WTC11 (cell line): Measurements from ENCODE around the gene CTNNAL1. TPM values are rescaled to one million over a fixed set of nuclear protein-coding genes. Genes with fewer than 3 reads are reported as not detected.

Source experiments
- ATAC-seq: fragments of 200-7000 bp; cut with Tn5 transposase; 2 replicates; pipeline ENCODE4 v1.10.0; 2021; ENCODE audit warnings: mild to moderate bottlenecking, moderate library complexity
- CTCF ChIA-PET: fragments of 300-600 bp; sonication (Branson Sonifier 250); formaldehyde crosslinking; loops from one replicate; lab custom pipeline; 2021; ENCODE audit warnings: antibody characterized with exemption; lab: Charles Lee
- POLR2A ChIA-PET: fragments of 350-600 bp; sonication (Branson Sonifier 250); formaldehyde crosslinking; loops from one replicate; lab custom pipeline; 2021; ENCODE audit warnings: antibody characterized with exemption; lab: Charles Lee
- DNase-seq: peaks from one replicate; pipeline ENCODE4 v3.0.0; 2021; ENCODE audit warnings: low spot score
- H3K27ac Mint-ChIP-seq: 2 replicates; pipeline ENCODE4 v1.8.0; 2021; ENCODE audit warnings: mixed read lengths
- H3K27me3 Mint-ChIP-seq: 2 replicates; pipeline ENCODE4 v1.8.0; 2021; ENCODE audit warnings: low read depth, mild to moderate bottlenecking, moderate library complexity, mixed read lengths
- H3K36me3 Mint-ChIP-seq: 2 replicates; pipeline ENCODE4 v1.8.0; 2021; ENCODE audit warnings: mixed read lengths
- H3K4me1 Mint-ChIP-seq: 2 replicates; pipeline ENCODE4 v1.8.0; 2022; ENCODE audit warnings: mixed read lengths
- H3K4me3 Mint-ChIP-seq: 2 replicates; pipeline ENCODE4 v1.8.0; 2021; ENCODE audit warnings: mild to moderate bottlenecking, moderate library complexity, mixed read lengths
- H3K9me3 Mint-ChIP-seq: 2 replicates; pipeline ENCODE4 v1.8.0; 2021; ENCODE audit warnings: mixed read lengths
- ATF1 ChIP-seq: sonication (generic); formaldehyde crosslinking; IDR thresholded peaks from 2 replicates; pipeline ENCODE4 v1.8.1; 2023; ENCODE audit warnings: mild to moderate bottlenecking, moderate library complexity, missing genetic modification reagents
- ESRRA ChIP-seq: sonication (generic); formaldehyde crosslinking; IDR thresholded peaks from 2 replicates; pipeline ENCODE4 v1.8.1; 2022; ENCODE audit warnings: mild to moderate bottlenecking, missing genetic modification reagents, borderline replicate concordance
- ETV6 ChIP-seq: sonication (generic); formaldehyde crosslinking; IDR thresholded peaks from 2 replicates; pipeline ENCODE4 v1.8.1; 2022; ENCODE audit warnings: mild to moderate bottlenecking, missing genetic modification reagents
- GABPB1 ChIP-seq: sonication (generic); formaldehyde crosslinking; IDR thresholded peaks from 2 replicates; pipeline ENCODE4 v1.8.1; 2023; ENCODE audit warnings: mild to moderate bottlenecking, missing genetic modification reagents
- GTF2I ChIP-seq: fragments of 250-450 bp; sonication (Bioruptor Pico); conservative IDR thresholded peaks from 2 replicates; pipeline ENCODE4 v1.4.0; 2021; ENCODE audit warnings: mild to moderate bottlenecking
- IRF2 ChIP-seq: sonication (generic); formaldehyde crosslinking; IDR thresholded peaks from 2 replicates; pipeline ENCODE4 v1.8.0; 2022; ENCODE audit warnings: low read depth, missing genetic modification reagents, borderline replicate concordance
- JAZF1 ChIP-seq: fragments of 250-450 bp; sonication (Bioruptor Pico); IDR thresholded peaks from 2 replicates; pipeline ENCODE4 v1.9.0; 2021; ENCODE audit warnings: moderate library complexity, mild to moderate bottlenecking, inconsistent platforms
- MYBL2 ChIP-seq: sonication (generic); formaldehyde crosslinking; IDR thresholded peaks from 2 replicates; pipeline ENCODE4 v1.8.1; 2023; ENCODE audit warnings: mild to moderate bottlenecking, moderate library complexity, missing genetic modification reagents
- NFE2L1 ChIP-seq: sonication (generic); formaldehyde crosslinking; IDR thresholded peaks from 2 replicates; pipeline ENCODE4 v1.8.1; 2023; ENCODE audit warnings: missing genetic modification reagents
- NR3C1 ChIP-seq: sonication (generic); formaldehyde crosslinking; conservative IDR thresholded peaks from 2 replicates; pipeline ENCODE4 v1.8.1; 2023; ENCODE audit warnings: low read depth, mild to moderate bottlenecking, missing genetic modification reagents
- OVOL2 ChIP-seq: fragments of 250-450 bp; sonication (Bioruptor Pico); IDR thresholded peaks from 2 replicates; pipeline ENCODE4 v1.9.0; 2021; ENCODE audit warnings: mild to moderate bottlenecking, borderline replicate concordance
- SMAD3 ChIP-seq: sonication (generic); formaldehyde crosslinking; IDR thresholded peaks from 2 replicates; pipeline ENCODE4 v1.8.0; 2022; ENCODE audit warnings: missing genetic modification reagents, mild to moderate bottlenecking, borderline replicate concordance
- SP1 ChIP-seq: sonication (generic); formaldehyde crosslinking; conservative IDR thresholded peaks from 2 replicates; pipeline ENCODE4 v1.8.1; 2022; ENCODE audit warnings: missing genetic modification reagents
- TCF7 ChIP-seq: sonication (generic); formaldehyde crosslinking; IDR thresholded peaks from 2 replicates; pipeline ENCODE4 v1.8.0; 2022; ENCODE audit warnings: mild to moderate bottlenecking, low read depth, missing genetic modification reagents, moderate library complexity
- TP53 ChIP-seq: sonication (generic); formaldehyde crosslinking; IDR thresholded peaks from 2 replicates; pipeline ENCODE4 v1.8.1; 2023; ENCODE audit warnings: mild to moderate bottlenecking, missing genetic modification reagents
- ZNF121 ChIP-seq: sonication (generic); formaldehyde crosslinking; IDR thresholded peaks from 2 replicates; pipeline ENCODE4 v1.8.0; 2023; ENCODE audit warnings: missing genetic modification reagents
- ZNF232 ChIP-seq: sonication (generic); formaldehyde crosslinking; IDR thresholded peaks from 2 replicates; pipeline ENCODE4 v1.8.0; 2022; ENCODE audit warnings: mild to moderate bottlenecking, missing genetic modification reagents
- ZNF263 ChIP-seq: sonication (generic); formaldehyde crosslinking; IDR thresholded peaks from 2 replicates; pipeline ENCODE4 v1.8.1; 2022; ENCODE audit warnings: low read depth, mild to moderate bottlenecking, moderate library complexity, missing genetic modification reagents
- ZNF317 ChIP-seq: sonication (generic); formaldehyde crosslinking; IDR thresholded peaks from 2 replicates; pipeline ENCODE4 v1.8.1; 2023; ENCODE audit warnings: low read depth, mild to moderate bottlenecking, moderate library complexity, missing genetic modification reagents, borderline replicate concordance
- ZNF396 ChIP-seq: fragments of 250-450 bp; sonication (Bioruptor Pico); IDR thresholded peaks from 2 replicates; pipeline ENCODE4 v1.8.0; 2021; ENCODE audit warnings: mild to moderate bottlenecking, moderate library complexity, borderline replicate concordance
- total RNA-seq: library from RNA; stranded (reverse); gene quantifications from 3 replicates; pipeline ENCODE4 v1.2.3, GENCODE V29; 2021
- TF ChIP-seq, protein P1 (sequence below): sonication (generic); formaldehyde crosslinking; IDR thresholded peaks from 2 replicates; pipeline ENCODE4 v1.8.0; 2023; ENCODE audit warnings: missing genetic modification reagents
- TF ChIP-seq, protein P2 (sequence below): sonication (generic); formaldehyde crosslinking; IDR thresholded peaks from 2 replicates; pipeline ENCODE4 v1.8.1; 2022; ENCODE audit warnings: mild to moderate bottlenecking, moderate library complexity, missing genetic modification reagents
- TF ChIP-seq, protein P3 (sequence below): sonication (generic); formaldehyde crosslinking; IDR thresholded peaks from 2 replicates; pipeline ENCODE4 v1.8.0; 2022; ENCODE audit warnings: mild to moderate bottlenecking, missing genetic modification reagents
- TF ChIP-seq, protein P4 (sequence below): sonication (generic); formaldehyde crosslinking; IDR thresholded peaks from 2 replicates; pipeline ENCODE4 v1.8.1; 2023; ENCODE audit warnings: mild to moderate bottlenecking, missing genetic modification reagents
- TF ChIP-seq, protein P5 (sequence below): sonication (generic); formaldehyde crosslinking; IDR thresholded peaks from 2 replicates; pipeline ENCODE4 v1.8.1; 2023; ENCODE audit warnings: mild to moderate bottlenecking, missing genetic modification reagents
- TF ChIP-seq, protein P6 (sequence below): sonication (generic); formaldehyde crosslinking; IDR thresholded peaks from 2 replicates; pipeline ENCODE4 v1.8.0; 2022; ENCODE audit warnings: mild to moderate bottlenecking, missing genetic modification reagents
- TF ChIP-seq, protein P7 (sequence below): sonication (generic); formaldehyde crosslinking; IDR thresholded peaks from 2 replicates; pipeline ENCODE4 v1.8.1; 2023; ENCODE audit warnings: mild to moderate bottlenecking, missing genetic modification reagents, moderate library complexity
- TF ChIP-seq, protein P8 (sequence below): fragments of 250-450 bp; sonication (Bioruptor Pico); IDR thresholded peaks from 2 replicates; pipeline ENCODE4 v2.1.2; 2022; ENCODE audit warnings: mild to moderate bottlenecking, moderate library complexity

The CTNNAL1 gene
- total RNA-seq, 1 experiment from 2014 or later = 53.1 TPM

DNA sequence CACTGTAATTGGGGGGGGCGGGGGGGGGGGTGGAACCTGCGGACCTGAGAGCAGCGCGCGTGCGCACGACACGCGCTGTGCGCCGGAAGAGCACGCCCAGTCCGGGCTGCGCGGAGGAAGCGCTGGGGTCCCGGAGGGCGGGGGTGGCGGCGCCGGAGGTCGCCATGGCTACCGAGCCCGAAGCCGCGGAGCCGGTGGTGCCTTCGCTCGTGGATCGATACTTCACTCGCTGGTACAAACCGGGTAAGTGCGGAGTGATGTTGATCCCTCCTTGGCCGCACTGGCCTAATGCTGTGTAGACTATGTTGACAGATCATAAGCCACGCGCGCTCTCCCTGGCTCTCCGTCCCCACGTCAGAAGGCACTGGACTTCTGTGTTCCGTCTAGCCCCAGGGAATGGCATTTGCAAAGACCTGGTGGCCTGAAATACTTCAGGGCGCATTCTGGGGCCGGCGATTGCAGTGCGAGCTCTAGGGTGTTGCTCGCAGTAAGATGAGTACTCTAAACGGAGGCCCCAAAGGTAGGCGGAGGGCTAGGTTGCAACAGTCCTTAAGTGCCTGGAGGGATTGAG, 78.9 kb downstream of the CTNNAL1 start, which contains the start of gene ABITRAM (continued):
- no peak for TF ChIP-seq SMAD3
- TF ChIP-seq, protein P1, sequence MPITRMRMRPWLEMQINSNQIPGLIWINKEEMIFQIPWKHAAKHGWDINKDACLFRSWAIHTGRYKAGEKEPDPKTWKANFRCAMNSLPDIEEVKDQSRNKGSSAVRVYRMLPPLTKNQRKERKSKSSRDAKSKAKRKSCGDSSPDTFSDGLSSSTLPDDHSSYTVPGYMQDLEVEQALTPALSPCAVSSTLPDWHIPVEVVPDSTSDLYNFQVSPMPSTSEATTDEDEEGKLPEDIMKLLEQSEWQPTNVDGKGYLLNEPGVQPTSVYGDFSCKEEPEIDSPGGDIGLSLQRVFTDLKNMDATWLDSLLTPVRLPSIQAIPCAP (CRISPR knock-in tag) = no peak
- peak; percentile 76 for TF ChIP-seq SP1
- 0 out of 2 replicates have a peak, but pooled peaks have one; percentile 1 for TF ChIP-seq MYBL2 (CRISPR knock-in tag)

DNA sequence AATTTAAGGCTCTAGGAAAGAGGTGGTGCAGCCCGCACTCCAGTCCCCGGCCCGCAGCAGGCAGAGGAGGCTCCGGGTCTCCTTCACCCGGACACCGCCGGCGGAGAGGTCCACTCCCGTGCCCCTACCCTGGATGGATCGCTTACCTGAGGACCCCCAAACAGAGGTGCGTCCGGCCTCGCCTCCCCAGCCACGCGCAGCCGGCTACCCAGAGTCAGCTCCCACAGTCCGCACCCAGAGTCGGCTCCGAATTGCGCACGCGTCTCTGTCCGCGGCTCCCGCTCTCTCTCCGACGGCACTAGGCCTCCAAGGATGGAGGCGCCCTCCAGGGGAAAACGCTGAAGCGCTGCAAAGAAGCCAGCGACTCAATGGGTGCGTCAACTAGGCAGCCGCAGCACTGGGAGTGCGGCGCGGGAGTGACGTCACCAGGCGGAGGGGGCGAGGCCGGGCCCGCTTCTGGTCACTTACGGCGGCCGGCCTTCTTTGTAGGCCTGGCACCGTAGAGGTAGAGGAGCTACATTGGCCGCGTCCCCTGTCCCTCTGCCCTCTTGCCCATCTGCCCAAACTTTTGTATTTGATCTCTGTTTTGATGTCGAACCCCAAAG, 79.5 kb downstream of the CTNNAL1 start, which contains the start of gene ELP1:
Gene ELP1, minus strand, starts transcription at position 407 of the 605 bp plus-strand sequence. CDS start 2,978 bp downstream, outside the sequence.
- peak within 1 kb of the TSS; percentile 99 for H3K27ac Mint-ChIP-seq
- peaks cover 10% of the 10 kb centered on the region for H3K36me3 Mint-ChIP-seq
- ATAC-seq = peak; percentile 90
- DNase-seq = peak; percentile 96
- POLR2A ChIA-PET = no interaction called here
- peaks cover 13% of the 10 kb centered on the region for H3K4me1 Mint-ChIP-seq
- CTCF ChIA-PET = interaction anchor here (1.6 kb wide), 1 partner anchor 20 kb away, joined by 4 read pairs; no protein-coding TSS in a partner anchor
- peak within 1 kb of the TSS; percentile 97 for H3K4me3 Mint-ChIP-seq
- no peaks in the 10 kb centered on the region for H3K9me3 Mint-ChIP-seq
- no peaks in the 10 kb centered on the region for H3K27me3 Mint-ChIP-seq
- TF ChIP-seq IRF2 (no peak), GTF2I (CRISPR knock-in tag) (no peak), ATF1 (CRISPR knock-in tag) (0 out of 2 replicates have a peak, but pooled peaks have one; percentile 59), ETV6 (peak; percentile 52; the same call in 1 of the 2 replicates), GABPB1 (CRISPR knock-in tag) (peak; percentile 58; the same call in 1 of the 2 replicates), ESRRA (CRISPR knock-in tag) (peak; percentile 60; the same call in 1 of the 2 replicates), TCF7 (CRISPR knock-in tag) (no peak), NR3C1 (no peak), OVOL2 (CRISPR knock-in tag) (no peak), NFE2L1 (CRISPR knock-in tag) (no peak), ZNF232 (CRISPR knock-in tag) (0 out of 2 replicates have a peak, but pooled peaks have one; percentile 47), ZNF121 (CRISPR knock-in tag) (no peak), JAZF1 (CRISPR knock-in tag) (no peak), SP1 (peak; percentile 78), ZNF263 (CRISPR knock-in tag) (no peak), TP53 (no peak), ZNF317 (CRISPR knock-in tag) (peak; percentile 92), ZNF396 (no peak)
- TF ChIP-seq, protein P2, sequence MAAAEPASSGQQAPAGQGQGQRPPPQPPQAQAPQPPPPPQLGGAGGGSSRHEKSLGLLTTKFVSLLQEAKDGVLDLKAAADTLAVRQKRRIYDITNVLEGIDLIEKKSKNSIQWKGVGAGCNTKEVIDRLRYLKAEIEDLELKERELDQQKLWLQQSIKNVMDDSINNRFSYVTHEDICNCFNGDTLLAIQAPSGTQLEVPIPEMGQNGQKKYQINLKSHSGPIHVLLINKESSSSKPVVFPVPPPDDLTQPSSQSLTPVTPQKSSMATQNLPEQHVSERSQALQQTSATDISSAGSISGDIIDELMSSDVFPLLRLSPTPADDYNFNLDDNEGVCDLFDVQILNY = 0 out of 2 replicates have a peak, but pooled peaks have one; percentile 55
- TF ChIP-seq, protein P3, sequence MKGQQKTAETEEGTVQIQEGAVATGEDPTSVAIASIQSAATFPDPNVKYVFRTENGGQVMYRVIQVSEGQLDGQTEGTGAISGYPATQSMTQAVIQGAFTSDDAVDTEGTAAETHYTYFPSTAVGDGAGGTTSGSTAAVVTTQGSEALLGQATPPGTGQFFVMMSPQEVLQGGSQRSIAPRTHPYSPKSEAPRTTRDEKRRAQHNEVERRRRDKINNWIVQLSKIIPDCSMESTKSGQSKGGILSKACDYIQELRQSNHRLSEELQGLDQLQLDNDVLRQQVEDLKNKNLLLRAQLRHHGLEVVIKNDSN (CRISPR knock-in tag) = no peak
- TF ChIP-seq, protein P4, sequence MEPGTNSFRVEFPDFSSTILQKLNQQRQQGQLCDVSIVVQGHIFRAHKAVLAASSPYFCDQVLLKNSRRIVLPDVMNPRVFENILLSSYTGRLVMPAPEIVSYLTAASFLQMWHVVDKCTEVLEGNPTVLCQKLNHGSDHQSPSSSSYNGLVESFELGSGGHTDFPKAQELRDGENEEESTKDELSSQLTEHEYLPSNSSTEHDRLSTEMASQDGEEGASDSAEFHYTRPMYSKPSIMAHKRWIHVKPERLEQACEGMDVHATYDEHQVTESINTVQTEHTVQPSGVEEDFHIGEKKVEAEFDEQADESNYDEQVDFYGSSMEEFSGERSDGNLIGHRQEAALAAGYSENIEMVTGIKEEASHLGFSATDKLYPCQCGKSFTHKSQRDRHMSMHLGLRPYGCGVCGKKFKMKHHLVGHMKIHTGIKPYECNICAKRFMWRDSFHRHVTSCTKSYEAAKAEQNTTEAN = no peak
- TF ChIP-seq, protein P5, sequence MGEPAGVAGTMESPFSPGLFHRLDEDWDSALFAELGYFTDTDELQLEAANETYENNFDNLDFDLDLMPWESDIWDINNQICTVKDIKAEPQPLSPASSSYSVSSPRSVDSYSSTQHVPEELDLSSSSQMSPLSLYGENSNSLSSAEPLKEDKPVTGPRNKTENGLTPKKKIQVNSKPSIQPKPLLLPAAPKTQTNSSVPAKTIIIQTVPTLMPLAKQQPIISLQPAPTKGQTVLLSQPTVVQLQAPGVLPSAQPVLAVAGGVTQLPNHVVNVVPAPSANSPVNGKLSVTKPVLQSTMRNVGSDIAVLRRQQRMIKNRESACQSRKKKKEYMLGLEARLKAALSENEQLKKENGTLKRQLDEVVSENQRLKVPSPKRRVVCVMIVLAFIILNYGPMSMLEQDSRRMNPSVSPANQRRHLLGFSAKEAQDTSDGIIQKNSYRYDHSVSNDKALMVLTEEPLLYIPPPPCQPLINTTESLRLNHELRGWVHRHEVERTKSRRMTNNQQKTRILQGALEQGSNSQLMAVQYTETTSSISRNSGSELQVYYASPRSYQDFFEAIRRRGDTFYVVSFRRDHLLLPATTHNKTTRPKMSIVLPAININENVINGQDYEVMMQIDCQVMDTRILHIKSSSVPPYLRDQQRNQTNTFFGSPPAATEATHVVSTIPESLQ (CRISPR knock-in tag) = no peak
- TF ChIP-seq, protein P6, sequence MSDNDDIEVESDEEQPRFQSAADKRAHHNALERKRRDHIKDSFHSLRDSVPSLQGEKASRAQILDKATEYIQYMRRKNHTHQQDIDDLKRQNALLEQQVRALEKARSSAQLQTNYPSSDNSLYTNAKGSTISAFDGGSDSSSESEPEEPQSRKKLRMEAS (CRISPR knock-in tag) = peak; percentile 67
- TF ChIP-seq, protein P7, sequence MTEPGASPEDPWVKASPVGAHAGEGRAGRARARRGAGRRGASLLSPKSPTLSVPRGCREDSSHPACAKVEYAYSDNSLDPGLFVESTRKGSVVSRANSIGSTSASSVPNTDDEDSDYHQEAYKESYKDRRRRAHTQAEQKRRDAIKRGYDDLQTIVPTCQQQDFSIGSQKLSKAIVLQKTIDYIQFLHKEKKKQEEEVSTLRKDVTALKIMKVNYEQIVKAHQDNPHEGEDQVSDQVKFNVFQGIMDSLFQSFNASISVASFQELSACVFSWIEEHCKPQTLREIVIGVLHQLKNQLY = no peak; the same call in 1 of the 2 replicates
- TF ChIP-seq, protein P8, sequence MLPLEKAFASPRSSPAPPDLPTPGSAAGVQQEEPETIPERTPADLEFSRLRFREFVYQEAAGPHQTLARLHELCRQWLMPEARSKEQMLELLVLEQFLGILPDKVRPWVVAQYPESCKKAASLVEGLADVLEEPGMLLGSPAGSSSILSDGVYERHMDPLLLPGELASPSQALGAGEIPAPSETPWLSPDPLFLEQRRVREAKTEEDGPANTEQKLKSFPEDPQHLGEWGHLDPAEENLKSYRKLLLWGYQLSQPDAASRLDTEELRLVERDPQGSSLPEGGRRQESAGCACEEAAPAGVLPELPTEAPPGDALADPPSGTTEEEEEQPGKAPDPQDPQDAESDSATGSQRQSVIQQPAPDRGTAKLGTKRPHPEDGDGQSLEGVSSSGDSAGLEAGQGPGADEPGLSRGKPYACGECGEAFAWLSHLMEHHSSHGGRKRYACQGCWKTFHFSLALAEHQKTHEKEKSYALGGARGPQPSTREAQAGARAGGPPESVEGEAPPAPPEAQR (CRISPR knock-in tag) = no peak
